BLaER1 (cell line): ENCODE data around the gene DNAH2.
"Not testable (repeated sequence)": the region's sequence is repeated elsewhere in the genome, so short reads cannot be mapped to it uniquely, and the experiment has no call there.

Experiments used
- H3K27ac ChIP-seq: shearing (Covaris generic); formaldehyde crosslinking; 2 replicates; pipeline ENCODE4 v1.8.1; 2022
- H3K27me3 ChIP-seq: shearing (Covaris generic); formaldehyde crosslinking; 2 replicates; pipeline ENCODE4 v1.8.1; 2022
- H3K36me3 ChIP-seq: shearing (Covaris generic); formaldehyde crosslinking; 2 replicates; pipeline ENCODE4 v1.8.1; 2022
- H3K4me1 ChIP-seq: shearing (Covaris generic); formaldehyde crosslinking; 2 replicates; pipeline ENCODE4 v1.8.1; 2022
- H3K4me2 ChIP-seq: shearing (Covaris generic); formaldehyde crosslinking; 2 replicates; pipeline ENCODE4 v1.8.1; 2022
- H3K4me3 ChIP-seq: shearing (Covaris generic); formaldehyde crosslinking; 2 replicates; pipeline ENCODE4 v1.8.1; 2022
- H3K9ac ChIP-seq: shearing (Covaris generic); formaldehyde crosslinking; 2 replicates; pipeline ENCODE4 v1.8.1; 2022
- H3K9me3 ChIP-seq: shearing (Covaris generic); formaldehyde crosslinking; 2 replicates; pipeline ENCODE4 v1.8.1; 2022
- H4K20me1 ChIP-seq: shearing (Covaris generic); formaldehyde crosslinking; 2 replicates; pipeline ENCODE4 v1.8.1; 2022
- Cebpa-rat ChIP-seq: shearing (Covaris generic); IDR thresholded peaks from 2 replicates; pipeline ENCODE4 v1.8.1; 2022

Gene DNAH2

DNA sequence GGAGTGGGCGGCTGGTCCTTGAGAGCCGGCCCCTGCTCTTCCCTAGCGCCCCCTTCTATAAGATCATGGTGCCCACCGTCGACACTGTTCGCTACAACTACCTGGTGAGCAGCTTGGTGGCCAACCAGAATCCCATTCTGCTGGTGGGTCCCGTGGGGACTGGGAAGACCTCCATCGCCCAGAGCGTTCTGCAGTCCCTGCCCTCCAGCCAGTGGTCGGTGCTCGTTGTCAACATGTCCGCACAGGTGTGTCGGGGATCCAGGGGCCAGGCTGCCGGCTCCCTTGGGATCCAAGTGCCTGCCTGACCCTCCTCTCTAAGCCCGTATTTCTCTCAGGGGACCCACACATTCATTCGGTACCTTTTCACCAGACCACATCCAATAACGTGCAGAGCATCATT lies 75.1 kb downstream of the DNAH2 start:
- no peaks in the 10 kb centered on the region for H3K27me3 ChIP-seq
- H3K27ac ChIP-seq, result no peak overlapping the region
- H3K4me2 ChIP-seq, result no peak overlapping the region

DNA sequence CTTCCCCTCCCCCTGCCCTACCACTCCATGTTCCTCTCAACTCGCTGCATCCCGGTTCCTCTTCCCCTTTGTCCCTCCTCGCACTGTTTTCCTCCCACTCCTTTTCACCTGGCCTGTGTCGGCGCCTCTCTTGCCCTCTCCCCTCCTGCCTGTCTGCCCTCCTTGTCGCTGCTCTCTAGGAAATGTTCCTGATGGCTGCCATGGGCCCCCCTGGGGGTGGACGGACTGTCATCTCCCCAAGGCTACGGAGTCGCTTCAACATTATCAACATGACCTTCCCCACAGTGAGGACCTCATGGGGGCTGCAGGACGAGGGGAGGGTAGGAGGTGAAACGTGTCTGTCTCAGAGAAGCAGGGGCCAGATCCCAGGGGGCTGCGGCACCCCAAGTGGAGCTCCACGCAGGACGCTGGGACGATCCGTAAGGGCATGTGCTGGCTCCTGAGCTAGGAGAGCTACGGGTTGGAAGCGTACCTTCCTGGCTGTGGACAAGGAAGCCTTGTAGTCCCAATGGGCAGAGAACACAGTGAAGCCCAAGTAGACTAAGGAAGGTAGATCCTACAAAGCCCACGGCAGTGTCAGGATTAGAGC lies 76.6 kb downstream of the DNAH2 start:
- H3K4me2 ChIP-seq, result no peak overlapping the region
- H3K9ac ChIP-seq, result no peak overlapping the region
- no peak overlapping the region for H3K27ac ChIP-seq
- H3K4me1 ChIP-seq, result no peaks in the 10 kb centered on the region
- no peak for TF ChIP-seq Cebpa-rat
- no peaks in the 10 kb centered on the region for H3K36me3 ChIP-seq
- no peaks in the 10 kb centered on the region for H4K20me1 ChIP-seq
- H3K4me3 ChIP-seq, result no peak overlapping the region
- no peaks in the 10 kb centered on the region for H3K9me3 ChIP-seq
- H3K27me3 ChIP-seq, result no peaks in the 10 kb centered on the region

More for the DNA sequence above, 75.1 kb downstream of the DNAH2 start:
- H3K9ac ChIP-seq, result no peak overlapping the region
- no peaks in the 10 kb centered on the region for H4K20me1 ChIP-seq
- no peaks in the 10 kb centered on the region for H3K4me1 ChIP-seq
- H3K9me3 ChIP-seq, result no peaks in the 10 kb centered on the region
- H3K36me3 ChIP-seq, result no peaks in the 10 kb centered on the region
- TF ChIP-seq Cebpa-rat, result no peak
- H3K4me3 ChIP-seq, result no peak overlapping the region

DNA sequence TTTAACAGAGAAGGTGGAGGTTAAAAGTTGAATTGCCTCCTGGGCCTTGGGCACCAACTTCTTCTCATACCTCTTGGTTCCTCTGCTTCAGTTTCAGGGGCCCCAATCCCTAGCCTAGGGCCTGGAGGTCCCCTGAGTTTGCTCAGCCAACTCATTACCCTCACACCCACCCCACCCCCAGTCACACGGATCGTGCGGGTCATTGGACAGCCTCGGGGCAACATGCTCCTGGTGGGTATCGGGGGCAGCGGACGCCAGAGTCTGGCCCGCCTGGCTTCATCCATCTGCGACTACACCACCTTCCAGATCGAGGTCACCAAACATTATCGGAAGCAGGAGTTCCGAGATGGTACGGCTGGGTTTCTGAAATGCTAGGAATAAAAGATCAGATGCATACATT lies 80.4 kb downstream of the DNAH2 start:
- Histone ChIP-seq H3K4me2 (no peak overlapping the region), H3K27ac (no peak overlapping the region), H4K20me1 (no peaks in the 10 kb centered on the region), H3K4me1 (no peaks in the 10 kb centered on the region), H3K27me3 (no peaks in the 10 kb centered on the region), H3K9ac (no peak overlapping the region), H3K9me3 (no peaks in the 10 kb centered on the region), H3K4me3 (no peak overlapping the region), H3K36me3 (no peaks in the 10 kb centered on the region)
- TF ChIP-seq Cebpa-rat, result no peak

DNA sequence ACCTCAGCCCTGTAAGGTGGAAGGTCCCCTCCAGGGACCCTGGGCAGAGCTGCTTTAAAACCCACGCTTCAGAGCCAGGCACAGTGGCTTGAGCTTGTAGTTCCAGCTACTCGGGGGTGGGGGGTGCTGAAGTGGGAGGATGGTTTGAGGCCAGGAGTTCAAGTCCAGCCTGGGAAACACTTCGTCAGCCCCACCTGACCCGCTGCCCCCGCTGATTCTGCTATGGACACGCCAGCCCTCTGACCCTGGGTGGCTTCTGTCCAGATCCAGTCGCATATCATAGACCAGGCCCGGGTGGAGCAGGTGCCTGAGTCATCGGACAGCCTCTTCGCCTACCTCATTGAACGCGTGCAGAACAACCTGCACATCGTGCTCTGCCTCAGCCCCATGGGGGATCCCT lies 81.3 kb downstream of the DNAH2 start:
- Histone ChIP-seq H3K4me1 (no peaks in the 10 kb centered on the region), H3K9ac (no peak overlapping the region), H3K36me3 (no peaks in the 10 kb centered on the region), H3K4me3 (no peak overlapping the region), H3K9me3 (no peaks in the 10 kb centered on the region), H3K27ac (no peak overlapping the region), H3K27me3 (no peaks in the 10 kb centered on the region), H4K20me1 (no peaks in the 10 kb centered on the region), H3K4me2 (no peak overlapping the region)
- no peak for TF ChIP-seq Cebpa-rat

DNA sequence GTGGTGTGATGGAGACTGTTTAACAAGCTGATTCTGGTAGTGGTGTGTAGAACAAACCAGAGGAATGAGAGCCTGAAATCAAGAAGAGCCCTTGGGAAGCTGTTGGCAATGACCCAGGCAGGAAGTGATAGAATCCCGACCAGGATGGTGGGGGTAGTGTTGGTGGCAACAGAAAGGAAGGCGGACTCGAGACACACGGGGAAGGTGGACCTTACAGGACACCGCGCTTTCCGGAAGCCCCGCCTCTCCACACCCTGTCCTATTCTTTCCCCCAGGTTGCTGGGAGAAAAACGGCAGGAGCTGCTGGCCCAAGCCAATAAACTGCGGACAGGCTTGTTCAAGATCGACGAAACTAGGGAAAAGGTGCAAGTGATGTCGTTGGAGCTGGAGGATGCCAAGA lies 86.4 kb downstream of the DNAH2 start:
- Histone ChIP-seq H3K4me3 (no peak overlapping the region), H3K4me2 (no peak overlapping the region), H3K4me1 (peaks cover 5% of the 10 kb centered on the region), H3K27me3 (no peaks in the 10 kb centered on the region), H3K36me3 (no peaks in the 10 kb centered on the region), H3K9me3 (no peaks in the 10 kb centered on the region), H3K9ac (no peak overlapping the region), H3K27ac (no peak overlapping the region), H4K20me1 (no peaks in the 10 kb centered on the region)
- no peak for TF ChIP-seq Cebpa-rat

DNA sequence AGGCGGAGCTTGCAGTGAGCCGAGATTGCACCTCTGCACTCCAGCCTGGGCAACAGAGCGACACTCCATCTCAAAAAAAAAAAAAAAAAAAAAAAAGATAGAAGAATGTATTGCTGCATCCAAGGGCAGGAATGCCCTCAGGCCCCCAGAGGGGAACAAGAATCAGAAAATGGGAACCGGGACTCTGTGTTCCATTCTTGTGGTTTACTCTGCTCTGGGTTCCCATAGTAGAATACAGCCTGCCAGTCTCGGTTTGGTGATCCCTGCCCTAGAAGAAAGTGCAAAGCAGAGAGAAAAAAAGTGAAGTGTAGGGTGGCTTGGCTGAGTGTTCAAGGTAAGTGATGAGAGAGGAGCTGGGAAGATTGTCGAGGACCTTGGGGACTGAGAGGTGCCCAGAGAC lies 89.0 kb downstream of the DNAH2 start:
- no peak for TF ChIP-seq Cebpa-rat

DNA sequence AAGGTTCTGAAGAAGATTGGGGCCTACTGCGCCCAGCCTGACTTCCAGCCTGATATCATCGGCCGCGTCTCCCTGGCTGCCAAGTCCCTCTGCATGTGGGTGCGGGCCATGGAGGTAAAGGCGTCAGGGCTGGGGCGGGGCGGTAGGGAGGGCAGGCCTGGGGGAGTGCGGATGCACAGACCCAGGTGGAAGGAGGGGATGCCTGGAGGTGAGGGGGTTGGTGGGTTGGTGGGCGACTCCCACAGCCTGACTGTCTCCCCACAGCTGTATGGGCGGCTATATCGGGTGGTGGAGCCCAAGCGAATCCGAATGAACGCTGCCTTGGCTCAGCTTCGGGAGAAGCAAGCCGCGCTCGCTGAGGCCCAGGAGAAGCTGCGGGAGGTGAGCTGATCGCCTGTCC lies 89.7 kb downstream of the DNAH2 start:
- H3K9me3 ChIP-seq, result no peaks in the 10 kb centered on the region
- TF ChIP-seq Cebpa-rat, result no peak
- H3K36me3 ChIP-seq, result no peaks in the 10 kb centered on the region
- peaks cover 21% of the 10 kb centered on the region for H3K4me1 ChIP-seq
- no peak overlapping the region for H3K27ac ChIP-seq
- no peaks in the 10 kb centered on the region for H4K20me1 ChIP-seq
- H3K4me2 ChIP-seq, result no peak overlapping the region
- no peak overlapping the region for H3K4me3 ChIP-seq
- H3K27me3 ChIP-seq, result no peaks in the 10 kb centered on the region
- no peak overlapping the region for H3K9ac ChIP-seq

More for the DNA sequence above, 89.0 kb downstream of the DNAH2 start:
- Histone ChIP-seq H3K4me3 (no peak overlapping the region), H4K20me1 (no peaks in the 10 kb centered on the region), H3K9me3 (no peaks in the 10 kb centered on the region), H3K27ac (no peak overlapping the region), H3K9ac (no peak overlapping the region), H3K4me1 (peaks cover 21% of the 10 kb centered on the region), H3K4me2 (no peak overlapping the region), H3K27me3 (no peaks in the 10 kb centered on the region), H3K36me3 (no peaks in the 10 kb centered on the region)

DNA sequence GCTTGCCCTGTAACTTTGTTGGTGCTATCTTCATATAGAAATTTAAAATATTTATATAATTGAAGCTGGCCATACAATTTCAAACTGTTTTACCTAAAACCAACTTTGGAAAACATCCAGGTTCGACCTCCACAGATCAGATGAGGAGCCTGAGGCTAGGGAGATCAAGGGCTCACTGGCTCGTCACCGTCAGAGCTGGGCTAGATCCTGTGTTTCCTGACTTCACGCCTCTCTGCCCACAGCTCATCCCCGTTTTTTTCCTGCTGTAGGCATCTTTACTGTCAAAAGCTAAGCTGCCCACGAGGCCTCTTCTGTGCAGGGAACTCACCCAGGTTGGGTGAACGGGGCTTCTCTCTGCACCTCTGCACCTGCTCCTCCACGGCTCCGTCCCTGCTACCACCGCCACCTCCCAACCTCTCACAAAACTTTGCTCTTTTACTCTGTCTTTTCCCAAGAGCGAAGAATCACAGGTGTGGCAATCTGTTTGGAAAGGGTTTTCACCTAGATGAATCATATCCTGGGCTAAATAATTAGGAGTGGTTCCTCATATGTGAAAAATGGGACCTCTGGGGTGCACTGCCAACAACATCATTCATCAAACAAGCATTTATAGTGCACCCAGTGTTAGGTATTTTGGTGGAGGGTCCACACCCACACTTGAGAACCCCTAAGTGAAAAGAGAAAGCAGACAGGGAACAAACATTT lies 91.7 kb downstream of the DNAH2 start:
- no peak for TF ChIP-seq Cebpa-rat
- Histone ChIP-seq H3K27me3 (no peaks in the 10 kb centered on the region), H3K36me3 (no peaks in the 10 kb centered on the region), H3K4me2 (peak overlapping the region; percentile 38), H3K27ac (no peak overlapping the region), H3K9me3 (no peaks in the 10 kb centered on the region), H3K4me1 (peaks cover 21% of the 10 kb centered on the region), H3K9ac (no peak overlapping the region), H4K20me1 (no peaks in the 10 kb centered on the region), H3K4me3 (no peak overlapping the region)

DNA sequence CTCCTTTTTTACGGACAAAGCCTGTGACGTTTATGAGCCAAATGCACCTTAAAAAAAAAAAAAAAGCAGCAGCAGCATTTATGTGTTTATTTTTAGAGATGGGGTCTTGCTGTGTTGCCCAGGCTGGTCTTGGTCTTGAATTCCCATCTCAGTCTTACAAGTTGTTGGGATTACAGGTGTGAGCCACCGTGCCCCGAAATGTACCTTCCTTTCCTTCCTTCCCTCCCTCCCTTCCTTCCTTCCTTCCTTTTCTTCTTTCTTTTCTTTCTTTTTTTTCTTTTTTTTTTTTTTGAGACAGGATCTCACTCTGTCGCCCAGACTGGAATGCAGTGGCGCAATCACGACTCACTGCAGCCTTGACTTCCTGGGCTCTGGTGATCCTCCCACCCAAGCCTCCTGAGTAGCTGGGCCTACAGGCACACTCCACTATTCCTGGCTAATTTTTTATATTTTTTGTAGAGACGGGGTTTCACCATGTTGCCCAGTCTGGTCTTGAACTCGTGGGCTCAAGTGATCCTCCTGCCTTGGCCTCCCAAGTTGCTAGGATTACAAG lies 92.3 kb downstream of the DNAH2 start:
- not testable (repeated sequence) for H3K27ac ChIP-seq, H3K4me3 ChIP-seq, H4K20me1 ChIP-seq, H3K27me3 ChIP-seq, H3K9ac ChIP-seq, H3K36me3 ChIP-seq, H3K4me2 ChIP-seq, H3K9me3 ChIP-seq
- peaks cover 21% of the 10 kb centered on the region for H3K4me1 ChIP-seq

DNA sequence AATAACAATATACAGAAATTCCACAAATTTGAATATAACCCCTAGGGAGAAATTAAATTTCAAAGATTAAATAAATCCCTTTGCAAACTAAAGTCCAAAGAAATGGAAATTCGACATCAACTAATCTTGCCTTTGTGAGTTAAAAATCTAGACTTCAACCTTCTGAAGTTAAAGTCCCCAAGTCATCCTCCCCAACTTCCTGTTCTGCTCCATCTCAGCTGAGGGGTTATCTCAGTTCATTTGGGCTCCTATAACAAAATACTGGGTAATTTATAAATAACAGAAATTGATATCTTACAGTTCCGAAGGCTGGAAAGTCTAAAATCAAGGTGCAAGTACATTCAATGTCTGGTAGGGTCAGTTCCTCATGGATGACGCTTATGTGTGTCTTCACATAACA lies 93.7 kb downstream of the DNAH2 start:
- no peak for TF ChIP-seq Cebpa-rat
- H3K27ac ChIP-seq, result no peak overlapping the region
- no peaks in the 10 kb centered on the region for H3K9me3 ChIP-seq
- H3K4me1 ChIP-seq, result peaks cover 21% of the 10 kb centered on the region
- H3K36me3 ChIP-seq, result no peaks in the 10 kb centered on the region
- H3K4me3 ChIP-seq, result no peak overlapping the region
- no peaks in the 10 kb centered on the region for H4K20me1 ChIP-seq
- no peak overlapping the region for H3K9ac ChIP-seq
- no peaks in the 10 kb centered on the region for H3K27me3 ChIP-seq
- H3K4me2 ChIP-seq, result no peak overlapping the region
